Measurements from ENCODE around the gene ERCC6L2. TPM values are rescaled to one million over a fixed set of nuclear protein-coding genes. Genes with fewer than 3 reads are reported as not detected.

Gene ERCC6L2
- total RNA-seq, 4 donors from 2014 or later, result 62.4 to 199 (median 101) TPM

- TF ChIP-seq, protein P1, sequence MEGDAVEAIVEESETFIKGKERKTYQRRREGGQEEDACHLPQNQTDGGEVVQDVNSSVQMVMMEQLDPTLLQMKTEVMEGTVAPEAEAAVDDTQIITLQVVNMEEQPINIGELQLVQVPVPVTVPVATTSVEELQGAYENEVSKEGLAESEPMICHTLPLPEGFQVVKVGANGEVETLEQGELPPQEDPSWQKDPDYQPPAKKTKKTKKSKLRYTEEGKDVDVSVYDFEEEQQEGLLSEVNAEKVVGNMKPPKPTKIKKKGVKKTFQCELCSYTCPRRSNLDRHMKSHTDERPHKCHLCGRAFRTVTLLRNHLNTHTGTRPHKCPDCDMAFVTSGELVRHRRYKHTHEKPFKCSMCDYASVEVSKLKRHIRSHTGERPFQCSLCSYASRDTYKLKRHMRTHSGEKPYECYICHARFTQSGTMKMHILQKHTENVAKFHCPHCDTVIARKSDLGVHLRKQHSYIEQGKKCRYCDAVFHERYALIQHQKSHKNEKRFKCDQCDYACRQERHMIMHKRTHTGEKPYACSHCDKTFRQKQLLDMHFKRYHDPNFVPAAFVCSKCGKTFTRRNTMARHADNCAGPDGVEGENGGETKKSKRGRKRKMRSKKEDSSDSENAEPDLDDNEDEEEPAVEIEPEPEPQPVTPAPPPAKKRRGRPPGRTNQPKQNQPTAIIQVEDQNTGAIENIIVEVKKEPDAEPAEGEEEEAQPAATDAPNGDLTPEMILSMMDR (IDR thresholded peaks at IDR 0.05), result no peak
- no peak for TF ChIP-seq POLR2A (IDR thresholded peaks at IDR 0.05)
- Histone ChIP-seq H3K9me3 (no peaks in the 10 kb centered on the region), H3K4me1 (no peaks in the 10 kb centered on the region), H3K4me3 (no peak overlapping the region), H3K27me3 (no peaks in the 10 kb centered on the region), H3K36me3 (no peaks in the 10 kb centered on the region), H3K27ac (no peak overlapping the region)
- DNase-seq, result no peak
Observed at GRCh38 chr9:95833546-95834178, 41.8 kb upstream of the ERCC6L2 start.

DNA sequence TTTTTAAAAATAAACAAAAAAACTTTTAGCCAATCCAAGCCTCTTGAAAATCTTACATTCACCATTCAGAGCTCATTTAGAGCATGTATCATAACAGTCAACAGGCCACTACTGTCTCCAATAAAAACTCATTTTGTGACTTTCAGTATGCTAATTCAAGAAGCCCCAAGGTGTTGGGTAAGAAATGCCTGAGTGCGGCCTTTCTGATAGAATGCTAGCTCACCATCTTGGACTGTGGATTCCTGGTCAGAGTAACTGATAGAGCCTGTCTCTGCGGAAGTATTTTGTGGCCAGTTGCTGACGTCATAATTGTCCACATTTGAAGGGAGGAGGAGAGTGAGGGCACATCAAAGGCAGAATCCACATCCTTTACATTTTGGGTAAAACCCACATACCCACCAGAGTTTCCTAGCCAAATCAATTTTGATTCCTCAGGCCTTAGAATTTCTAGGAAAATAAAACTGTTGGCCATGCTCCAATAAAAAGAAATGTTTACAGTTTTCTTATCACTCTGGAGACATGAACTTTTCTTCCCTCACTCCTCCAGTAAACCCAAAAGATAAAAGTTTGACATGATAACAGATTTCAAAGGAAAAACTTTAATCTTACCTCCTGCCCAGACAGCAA lies 41.1 kb upstream of the ERCC6L2 start:
- H3K27ac ChIP-seq, result no peak overlapping the region
- DNase-seq, result no peak

GRCh38 chr9:95835393-95835792 lies 40.1 kb upstream of the ERCC6L2 start:
- H3K27ac ChIP-seq, result no peak overlapping the region
- H3K4me3 ChIP-seq, result no peak overlapping the region
- no peaks in the 10 kb centered on the region for H3K9me3 ChIP-seq
- TF ChIP-seq, protein P1 (IDR thresholded peaks at IDR 0.05), result no peak
- TF ChIP-seq POLR2A (IDR thresholded peaks at IDR 0.05), result no peak
- DNase-seq, result no peak
- H3K36me3 ChIP-seq, result no peaks in the 10 kb centered on the region
- H3K4me1 ChIP-seq, result no peaks in the 10 kb centered on the region
- no peaks in the 10 kb centered on the region for H3K27me3 ChIP-seq

More for the DNA sequence above, 41.1 kb upstream of the ERCC6L2 start:
- TF ChIP-seq, protein P1 (IDR thresholded peaks at IDR 0.05), result no peak
- TF ChIP-seq POLR2A (IDR thresholded peaks at IDR 0.05), result no peak
- no peaks in the 10 kb centered on the region for H3K4me1 ChIP-seq
- H3K4me3 ChIP-seq, result no peak overlapping the region
- H3K9me3 ChIP-seq, result no peaks in the 10 kb centered on the region
- no peaks in the 10 kb centered on the region for H3K36me3 ChIP-seq
- no peaks in the 10 kb centered on the region for H3K27me3 ChIP-seq

GRCh38 chr9:95836072-95836471 lies 39.4 kb upstream of the ERCC6L2 start:
- Histone ChIP-seq H3K4me3 (no peak overlapping the region), H3K4me1 (no peaks in the 10 kb centered on the region), H3K27ac (no peak overlapping the region)

GRCh38 chr9:95839012-95839411 lies 36.5 kb upstream of the ERCC6L2 start:
- Histone ChIP-seq H3K4me1 (no peaks in the 10 kb centered on the region), H3K36me3 (no peaks in the 10 kb centered on the region), H3K27ac (no peak overlapping the region), H3K4me3 (no peak overlapping the region), H3K9me3 (no peaks in the 10 kb centered on the region), H3K27me3 (no peaks in the 10 kb centered on the region)
- no peak for DNase-seq
- no peak for TF ChIP-seq POLR2A (IDR thresholded peaks at IDR 0.05)
- TF ChIP-seq, protein P1 (IDR thresholded peaks at IDR 0.05), result no peak

More at GRCh38 chr9:95836072-95836471, 39.4 kb upstream of the ERCC6L2 start:
- no peaks in the 10 kb centered on the region for H3K36me3 ChIP-seq
- no peak for DNase-seq
- H3K27me3 ChIP-seq, result no peaks in the 10 kb centered on the region
- no peak for TF ChIP-seq POLR2A (IDR thresholded peaks at IDR 0.05)
- TF ChIP-seq, protein P1 (IDR thresholded peaks at IDR 0.05), result no peak
- no peaks in the 10 kb centered on the region for H3K9me3 ChIP-seq

Data from Peyer's patch (tissue), 4 donors.